ENCODE results near the gene BTBD9. TPM values are rescaled to one million over a fixed set of nuclear protein-coding genes. Genes with fewer than 3 reads are reported as not detected.

BTBD9 gene
- polyA plus RNA-seq, 1 donor (not counting 4 experiments of a cell fraction or from before 2014, with no cell fraction given), result 6.8 TPM

DNA sequence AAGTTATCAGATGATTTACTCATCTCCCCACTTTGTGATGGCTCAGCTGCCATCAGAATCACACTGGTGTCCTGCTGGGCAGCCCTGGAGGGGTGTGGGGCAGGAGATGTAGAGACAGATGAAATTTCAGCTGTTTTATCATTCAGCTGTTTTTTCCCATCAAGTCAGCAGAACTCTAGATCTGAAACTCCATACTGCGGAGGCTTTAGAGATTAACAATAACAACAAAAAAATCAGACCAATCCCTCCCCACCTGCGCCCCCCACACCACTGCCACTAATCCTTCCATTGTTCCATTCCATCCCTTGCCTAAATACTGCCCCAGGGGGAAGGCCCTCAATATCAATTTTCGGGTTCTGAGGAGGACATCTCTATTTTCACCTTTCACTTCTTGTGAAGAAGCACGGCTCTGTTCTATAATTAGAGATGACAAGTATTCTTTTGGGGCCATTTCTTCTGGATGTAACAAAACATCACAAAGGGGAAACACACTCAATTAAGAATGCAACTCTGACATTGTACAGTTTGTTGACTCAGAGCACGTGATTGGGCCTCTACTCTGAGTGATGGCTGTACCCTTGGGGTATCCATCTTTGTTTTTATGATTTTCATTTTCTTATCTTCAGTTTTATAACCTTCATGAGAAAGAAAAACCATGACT lies 423.9 kb downstream of the BTBD9 start:
- H3K9me3 ChIP-seq (ENCODE audit: control insufficient read depth, low read depth, low read length), result no peaks in the 10 kb centered on the region
- H3K9ac ChIP-seq (ENCODE audit: control insufficient read depth, extremely low read depth, insufficient read depth, low read length), result no peak overlapping the region
- H4K20me1 ChIP-seq (ENCODE audit: control insufficient read depth, extremely low read depth, insufficient read depth, low read length), result no peaks in the 10 kb centered on the region
- TF ChIP-seq EZH2 (IDR thresholded peaks at IDR 0.05; ENCODE audit: low read length), result no peak
- no peak overlapping the region for H3K4me3 ChIP-seq (ENCODE audit: control insufficient read depth in 2 of 3, extremely low read depth in 1 of 3, insufficient read depth in 2 of 3, low read depth in 1 of 3, low read length in 3 of 3)
- peaks cover 9% of the 10 kb centered on the region for H3K4me1 ChIP-seq (ENCODE audit: control insufficient read depth, extremely low read depth, insufficient read depth, low read length)
- dilution Hi-C loops (cut with MboI; ENCODE audit: extremely low pct_ligation_motif_present, low sequenced_read_pairs), result no loop called here
- FAIRE-seq, result no peak
- H3K4me2 ChIP-seq (ENCODE audit: control insufficient read depth, extremely low read depth, insufficient read depth, low read depth, low read length), result no peak overlapping the region
- H3K36me3 ChIP-seq (ENCODE audit: control insufficient read depth in 2 of 2, extremely low read depth in 1 of 2, insufficient read depth in 2 of 2, low read length in 2 of 2), result no peaks in the 10 kb centered on the region
- no peaks in the 10 kb centered on the region for H3K9me1 ChIP-seq (ENCODE audit: control insufficient read depth, extremely low read depth, insufficient read depth, low read length)
- H2AFZ ChIP-seq (ENCODE audit: control insufficient read depth, low read length), result no peak overlapping the region
- H3K27me3 ChIP-seq (ENCODE audit: control insufficient read depth, extremely low read depth, insufficient read depth, low read length), result no peaks in the 10 kb centered on the region
- H3K79me2 ChIP-seq (ENCODE audit: control insufficient read depth, insufficient read depth, low read length), result no peaks in the 10 kb centered on the region
- no peak overlapping the region for H3K27ac ChIP-seq (ENCODE audit: control insufficient read depth, insufficient read depth, low read length)
- no peak for DNase-seq (ENCODE audit: low read depth, low spot score)

DNA sequence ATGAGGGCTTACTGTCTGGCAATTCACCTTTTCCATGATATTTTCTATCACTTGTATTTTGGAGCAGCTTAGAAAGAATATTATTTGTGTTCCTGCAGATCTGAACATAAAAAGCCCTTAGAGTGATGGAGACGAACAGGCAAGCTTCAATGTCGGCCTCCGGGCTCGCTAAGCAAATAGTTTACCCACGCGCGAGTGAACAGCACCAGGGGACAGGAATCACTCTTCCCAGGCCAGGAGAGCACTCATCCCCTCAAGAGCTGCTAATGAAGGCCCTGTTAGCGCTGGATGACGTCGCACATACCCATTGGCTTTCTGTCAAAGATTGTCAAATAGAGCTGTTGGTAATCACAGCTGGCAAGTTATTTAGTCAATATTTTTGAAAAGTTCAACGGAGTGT lies 424.5 kb downstream of the BTBD9 start:
- Histone ChIP-seq H3K4me3 (ENCODE audit: control insufficient read depth in 2 of 3, extremely low read depth in 1 of 3, insufficient read depth in 2 of 3, low read depth in 1 of 3, low read length in 3 of 3) (no peak overlapping the region), H3K4me2 (ENCODE audit: control insufficient read depth, extremely low read depth, insufficient read depth, low read depth, low read length) (no peak overlapping the region), H3K27ac (ENCODE audit: control insufficient read depth, insufficient read depth, low read length) (no peak overlapping the region), H4K20me1 (ENCODE audit: control insufficient read depth, extremely low read depth, insufficient read depth, low read length) (no peaks in the 10 kb centered on the region), H3K9me1 (ENCODE audit: control insufficient read depth, extremely low read depth, insufficient read depth, low read length) (no peaks in the 10 kb centered on the region), H3K79me2 (ENCODE audit: control insufficient read depth, insufficient read depth, low read length) (no peaks in the 10 kb centered on the region), H3K36me3 (ENCODE audit: control insufficient read depth in 2 of 2, extremely low read depth in 1 of 2, insufficient read depth in 2 of 2, low read length in 2 of 2) (no peaks in the 10 kb centered on the region), H3K4me1 (ENCODE audit: control insufficient read depth, extremely low read depth, insufficient read depth, low read length) (peaks cover 9% of the 10 kb centered on the region), H3K9me3 (ENCODE audit: control insufficient read depth, low read depth, low read length) (no peaks in the 10 kb centered on the region), H3K27me3 (ENCODE audit: control insufficient read depth, extremely low read depth, insufficient read depth, low read length) (no peaks in the 10 kb centered on the region), H3K9ac (ENCODE audit: control insufficient read depth, extremely low read depth, insufficient read depth, low read length) (no peak overlapping the region), H2AFZ (ENCODE audit: control insufficient read depth, low read length) (no peak overlapping the region)
- dilution Hi-C loops (cut with MboI; ENCODE audit: extremely low pct_ligation_motif_present, low sequenced_read_pairs), result no loop called here
- TF ChIP-seq EZH2 (IDR thresholded peaks at IDR 0.05; ENCODE audit: low read length), result no peak
- DNase-seq (ENCODE audit: low read depth, low spot score) (no peak), FAIRE-seq (no peak)

DNA sequence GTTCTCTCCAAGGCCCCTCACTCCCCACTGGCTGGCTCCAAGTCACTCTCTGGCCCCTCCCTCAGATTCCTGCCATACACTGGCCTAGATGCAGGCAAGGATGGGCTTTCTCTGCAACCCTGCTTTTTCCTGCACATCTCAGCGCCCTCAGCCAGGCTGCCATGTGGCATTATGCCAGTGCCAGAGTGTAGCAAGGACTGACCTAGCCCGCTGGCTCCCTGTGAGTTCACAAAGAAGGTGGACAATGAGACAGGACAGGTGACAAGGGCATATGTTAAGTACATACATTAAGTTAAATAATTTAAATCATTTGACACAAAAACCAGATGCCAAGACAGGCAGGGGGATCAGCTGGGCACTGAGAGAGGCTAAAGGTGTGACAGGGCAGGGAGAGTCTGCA lies 425.6 kb downstream of the BTBD9 start:
- Histone ChIP-seq H3K27ac (ENCODE audit: control insufficient read depth, insufficient read depth, low read length) (no peak overlapping the region), H3K9me3 (ENCODE audit: control insufficient read depth, low read depth, low read length) (no peaks in the 10 kb centered on the region), H3K36me3 (ENCODE audit: control insufficient read depth in 2 of 2, extremely low read depth in 1 of 2, insufficient read depth in 2 of 2, low read length in 2 of 2) (no peaks in the 10 kb centered on the region), H4K20me1 (ENCODE audit: control insufficient read depth, extremely low read depth, insufficient read depth, low read length) (no peaks in the 10 kb centered on the region), H3K4me1 (ENCODE audit: control insufficient read depth, extremely low read depth, insufficient read depth, low read length) (peaks cover 9% of the 10 kb centered on the region), H3K4me2 (ENCODE audit: control insufficient read depth, extremely low read depth, insufficient read depth, low read depth, low read length) (no peak overlapping the region), H3K9me1 (ENCODE audit: control insufficient read depth, extremely low read depth, insufficient read depth, low read length) (no peaks in the 10 kb centered on the region), H2AFZ (ENCODE audit: control insufficient read depth, low read length) (no peak overlapping the region), H3K27me3 (ENCODE audit: control insufficient read depth, extremely low read depth, insufficient read depth, low read length) (no peaks in the 10 kb centered on the region), H3K9ac (ENCODE audit: control insufficient read depth, extremely low read depth, insufficient read depth, low read length) (no peak overlapping the region), H3K79me2 (ENCODE audit: control insufficient read depth, insufficient read depth, low read length) (no peaks in the 10 kb centered on the region), H3K4me3 (ENCODE audit: control insufficient read depth in 2 of 3, extremely low read depth in 1 of 3, insufficient read depth in 2 of 3, low read depth in 1 of 3, low read length in 3 of 3) (no peak overlapping the region)
- FAIRE-seq (no peak), DNase-seq (ENCODE audit: low read depth, low spot score) (no peak)
- TF ChIP-seq, protein P1, sequence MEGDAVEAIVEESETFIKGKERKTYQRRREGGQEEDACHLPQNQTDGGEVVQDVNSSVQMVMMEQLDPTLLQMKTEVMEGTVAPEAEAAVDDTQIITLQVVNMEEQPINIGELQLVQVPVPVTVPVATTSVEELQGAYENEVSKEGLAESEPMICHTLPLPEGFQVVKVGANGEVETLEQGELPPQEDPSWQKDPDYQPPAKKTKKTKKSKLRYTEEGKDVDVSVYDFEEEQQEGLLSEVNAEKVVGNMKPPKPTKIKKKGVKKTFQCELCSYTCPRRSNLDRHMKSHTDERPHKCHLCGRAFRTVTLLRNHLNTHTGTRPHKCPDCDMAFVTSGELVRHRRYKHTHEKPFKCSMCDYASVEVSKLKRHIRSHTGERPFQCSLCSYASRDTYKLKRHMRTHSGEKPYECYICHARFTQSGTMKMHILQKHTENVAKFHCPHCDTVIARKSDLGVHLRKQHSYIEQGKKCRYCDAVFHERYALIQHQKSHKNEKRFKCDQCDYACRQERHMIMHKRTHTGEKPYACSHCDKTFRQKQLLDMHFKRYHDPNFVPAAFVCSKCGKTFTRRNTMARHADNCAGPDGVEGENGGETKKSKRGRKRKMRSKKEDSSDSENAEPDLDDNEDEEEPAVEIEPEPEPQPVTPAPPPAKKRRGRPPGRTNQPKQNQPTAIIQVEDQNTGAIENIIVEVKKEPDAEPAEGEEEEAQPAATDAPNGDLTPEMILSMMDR (optimal IDR thresholded peaks at IDR 0.05 in 1 of 3, IDR thresholded peaks at IDR 0.05 in 1 of 3, conservative IDR thresholded peaks at IDR 0.05 in 1 of 3; ENCODE audit: extremely low read depth in 1 of 3, insufficient read depth in 2 of 3, low read length in 3 of 3), result no peak
- no peak for TF ChIP-seq EZH2 (IDR thresholded peaks at IDR 0.05; ENCODE audit: low read length)
- dilution Hi-C loops (cut with MboI; ENCODE audit: extremely low pct_ligation_motif_present, low sequenced_read_pairs), result no loop called here
